ENCODE results near the gene LRRC1. TPM values are rescaled to one million over a fixed set of nuclear protein-coding genes. Genes with fewer than 3 reads are reported as not detected.
A peak's percentile ranks its signal among the peaks of the same experiment; 100 is the strongest.

Gene LRRC1
- total and polyA plus RNA-seq, 2 donors (not counting 1 experiment from before 2014, with no cell fraction given), result 3.8 to 12.1 TPM

DNA sequence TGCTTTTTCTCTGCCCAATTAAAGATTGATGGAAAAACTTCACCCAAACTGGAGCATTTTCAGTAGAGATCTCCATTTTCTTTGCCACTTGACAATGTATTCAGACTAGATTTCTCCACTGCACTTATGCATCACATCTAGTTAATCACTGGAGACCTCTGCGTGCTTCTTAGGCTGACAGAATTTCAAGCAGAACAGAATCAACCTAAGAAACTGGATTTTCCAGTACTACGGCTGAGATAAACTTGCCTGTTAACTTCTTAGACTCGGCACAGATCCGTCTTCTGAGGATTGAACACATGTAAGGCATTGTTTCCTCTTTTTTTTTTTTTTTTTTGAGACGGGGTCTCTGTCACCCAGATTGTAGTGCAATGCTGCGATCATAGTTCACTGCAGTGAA is 139.2 kb downstream of the LRRC1 start:
- no peak overlapping the region for H2AFZ ChIP-seq (ENCODE audit: low read length)
- H3K27ac ChIP-seq (ENCODE audit: insufficient read depth, low read length), result no peak overlapping the region
- no peaks in the 10 kb centered on the region for H3K36me3 ChIP-seq (ENCODE audit: control insufficient read depth, insufficient read depth, low read length)
- no peak overlapping the region for H3K4me3 ChIP-seq (replicated peaks in 1 of 4; ENCODE audit: control extremely low read depth in 1 of 4, insufficient read depth in 1 of 4, low read depth in 3 of 4, low read length in 4 of 4)
- H4K20me1 ChIP-seq (ENCODE audit: control insufficient read depth, extremely low read depth, insufficient read depth, low read length), result no peaks in the 10 kb centered on the region
- no peak overlapping the region for H3K4me2 ChIP-seq (ENCODE audit: extremely low read depth, insufficient read depth, low read length)
- no peak overlapping the region for H3K9ac ChIP-seq (ENCODE audit: insufficient read depth, low read length)
- no peak for DNase-seq (ENCODE audit: low read depth in 2 of 2)
- H3K9me3 ChIP-seq (ENCODE audit: control insufficient read depth, insufficient read depth, low read depth, low read length), result no peaks in the 10 kb centered on the region
- H3K4me1 ChIP-seq (ENCODE audit: control insufficient read depth, extremely low read depth, insufficient read depth, low read length), result peaks cover 2% of the 10 kb centered on the region
- TF ChIP-seq, protein P1, sequence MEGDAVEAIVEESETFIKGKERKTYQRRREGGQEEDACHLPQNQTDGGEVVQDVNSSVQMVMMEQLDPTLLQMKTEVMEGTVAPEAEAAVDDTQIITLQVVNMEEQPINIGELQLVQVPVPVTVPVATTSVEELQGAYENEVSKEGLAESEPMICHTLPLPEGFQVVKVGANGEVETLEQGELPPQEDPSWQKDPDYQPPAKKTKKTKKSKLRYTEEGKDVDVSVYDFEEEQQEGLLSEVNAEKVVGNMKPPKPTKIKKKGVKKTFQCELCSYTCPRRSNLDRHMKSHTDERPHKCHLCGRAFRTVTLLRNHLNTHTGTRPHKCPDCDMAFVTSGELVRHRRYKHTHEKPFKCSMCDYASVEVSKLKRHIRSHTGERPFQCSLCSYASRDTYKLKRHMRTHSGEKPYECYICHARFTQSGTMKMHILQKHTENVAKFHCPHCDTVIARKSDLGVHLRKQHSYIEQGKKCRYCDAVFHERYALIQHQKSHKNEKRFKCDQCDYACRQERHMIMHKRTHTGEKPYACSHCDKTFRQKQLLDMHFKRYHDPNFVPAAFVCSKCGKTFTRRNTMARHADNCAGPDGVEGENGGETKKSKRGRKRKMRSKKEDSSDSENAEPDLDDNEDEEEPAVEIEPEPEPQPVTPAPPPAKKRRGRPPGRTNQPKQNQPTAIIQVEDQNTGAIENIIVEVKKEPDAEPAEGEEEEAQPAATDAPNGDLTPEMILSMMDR (conservative IDR thresholded peaks at IDR 0.05 in 1 of 2, IDR thresholded peaks at IDR 0.05 in 1 of 2; ENCODE audit: low read depth in 1 of 2, low read length in 2 of 2), result no peak
- no peak for TF ChIP-seq EZH2 (IDR thresholded peaks at IDR 0.05; ENCODE audit: low read length, missing control alignments)
- no peaks in the 10 kb centered on the region for H3K79me2 ChIP-seq (ENCODE audit: control insufficient read depth, insufficient read depth, low read length)
- H3K27me3 ChIP-seq (ENCODE audit: control insufficient read depth, insufficient read depth, low read length), result no peaks in the 10 kb centered on the region

DNA sequence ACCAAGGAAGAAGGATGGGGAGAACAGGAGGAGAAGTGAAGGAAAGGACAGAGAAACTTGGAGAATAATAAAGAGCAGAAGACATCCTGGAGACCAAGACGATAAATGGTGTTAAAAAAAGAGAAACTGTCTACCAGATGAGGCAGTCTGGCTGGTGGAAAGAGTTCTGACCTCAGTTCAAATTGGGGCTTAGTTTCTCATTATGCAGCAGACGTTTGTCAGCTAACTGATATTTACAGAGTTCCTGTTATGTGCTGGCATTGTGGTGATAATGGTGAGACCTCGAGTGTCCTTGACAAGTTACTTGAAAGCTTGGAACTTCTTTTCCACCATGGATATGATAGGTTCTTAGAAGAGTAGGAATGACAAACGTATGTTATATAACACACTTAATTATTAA is 142.7 kb downstream of the LRRC1 start:
- no peak overlapping the region for H2AFZ ChIP-seq (ENCODE audit: low read length)

GRCh38 chr6:53938810-53939209 is 144.0 kb downstream of the LRRC1 start:
- no peak overlapping the region for H3K4me3 ChIP-seq (replicated peaks in 1 of 4; ENCODE audit: control extremely low read depth in 1 of 4, insufficient read depth in 1 of 4, low read depth in 3 of 4, low read length in 4 of 4)
- H3K27ac ChIP-seq (ENCODE audit: insufficient read depth, low read length), result no peak overlapping the region
- no peaks in the 10 kb centered on the region for H3K79me2 ChIP-seq (ENCODE audit: control insufficient read depth, insufficient read depth, low read length)
- no peaks in the 10 kb centered on the region for H3K9me3 ChIP-seq (ENCODE audit: control insufficient read depth, insufficient read depth, low read depth, low read length)
- TF ChIP-seq EZH2 (IDR thresholded peaks at IDR 0.05; ENCODE audit: low read length, missing control alignments), result no peak
- TF ChIP-seq, protein P1 (conservative IDR thresholded peaks at IDR 0.05 in 1 of 2, IDR thresholded peaks at IDR 0.05 in 1 of 2; ENCODE audit: low read depth in 1 of 2, low read length in 2 of 2), result no peak
- H3K36me3 ChIP-seq (ENCODE audit: control insufficient read depth, insufficient read depth, low read length), result no peaks in the 10 kb centered on the region
- no peaks in the 10 kb centered on the region for H3K4me1 ChIP-seq (ENCODE audit: control insufficient read depth, extremely low read depth, insufficient read depth, low read length)
- H3K4me2 ChIP-seq (ENCODE audit: extremely low read depth, insufficient read depth, low read length), result no peak overlapping the region
- peak; percentile 67 to 82 for DNase-seq (ENCODE audit: low read depth in 2 of 2)
- no peaks in the 10 kb centered on the region for H4K20me1 ChIP-seq (ENCODE audit: control insufficient read depth, extremely low read depth, insufficient read depth, low read length)
- peaks cover 2% of the 10 kb centered on the region for H3K27me3 ChIP-seq (ENCODE audit: control insufficient read depth, insufficient read depth, low read length)
- no peak overlapping the region for H2AFZ ChIP-seq (ENCODE audit: low read length)
- no peak overlapping the region for H3K9ac ChIP-seq (ENCODE audit: insufficient read depth, low read length)

More for the DNA sequence above, 142.7 kb downstream of the LRRC1 start:
- Histone ChIP-seq H3K4me3 (replicated peaks in 1 of 4; ENCODE audit: control extremely low read depth in 1 of 4, insufficient read depth in 1 of 4, low read depth in 3 of 4, low read length in 4 of 4) (no peak overlapping the region), H3K79me2 (ENCODE audit: control insufficient read depth, insufficient read depth, low read length) (no peaks in the 10 kb centered on the region), H3K9me3 (ENCODE audit: control insufficient read depth, insufficient read depth, low read depth, low read length) (no peaks in the 10 kb centered on the region), H4K20me1 (ENCODE audit: control insufficient read depth, extremely low read depth, insufficient read depth, low read length) (no peaks in the 10 kb centered on the region), H3K4me1 (ENCODE audit: control insufficient read depth, extremely low read depth, insufficient read depth, low read length) (no peaks in the 10 kb centered on the region), H3K9ac (ENCODE audit: insufficient read depth, low read length) (no peak overlapping the region), H3K4me2 (ENCODE audit: extremely low read depth, insufficient read depth, low read length) (no peak overlapping the region), H3K36me3 (ENCODE audit: control insufficient read depth, insufficient read depth, low read length) (no peaks in the 10 kb centered on the region), H3K27me3 (ENCODE audit: control insufficient read depth, insufficient read depth, low read length) (no peaks in the 10 kb centered on the region), H3K27ac (ENCODE audit: insufficient read depth, low read length) (no peak overlapping the region)
- no peak for DNase-seq (ENCODE audit: low read depth in 2 of 2)
- TF ChIP-seq, protein P1 (conservative IDR thresholded peaks at IDR 0.05 in 1 of 2, IDR thresholded peaks at IDR 0.05 in 1 of 2; ENCODE audit: low read depth in 1 of 2, low read length in 2 of 2), result no peak
- TF ChIP-seq EZH2 (IDR thresholded peaks at IDR 0.05; ENCODE audit: low read length, missing control alignments), result no peak

Data from fibroblast of lung (primary cell).